ENCODE results near the gene CTNND2. TPM values are rescaled to one million over a fixed set of nuclear protein-coding genes. Genes with fewer than 3 reads are reported as not detected.

Gene CTNND2
- total and polyA plus RNA-seq, 2 donors = 0.24 to 1.4 TPM

DNA sequence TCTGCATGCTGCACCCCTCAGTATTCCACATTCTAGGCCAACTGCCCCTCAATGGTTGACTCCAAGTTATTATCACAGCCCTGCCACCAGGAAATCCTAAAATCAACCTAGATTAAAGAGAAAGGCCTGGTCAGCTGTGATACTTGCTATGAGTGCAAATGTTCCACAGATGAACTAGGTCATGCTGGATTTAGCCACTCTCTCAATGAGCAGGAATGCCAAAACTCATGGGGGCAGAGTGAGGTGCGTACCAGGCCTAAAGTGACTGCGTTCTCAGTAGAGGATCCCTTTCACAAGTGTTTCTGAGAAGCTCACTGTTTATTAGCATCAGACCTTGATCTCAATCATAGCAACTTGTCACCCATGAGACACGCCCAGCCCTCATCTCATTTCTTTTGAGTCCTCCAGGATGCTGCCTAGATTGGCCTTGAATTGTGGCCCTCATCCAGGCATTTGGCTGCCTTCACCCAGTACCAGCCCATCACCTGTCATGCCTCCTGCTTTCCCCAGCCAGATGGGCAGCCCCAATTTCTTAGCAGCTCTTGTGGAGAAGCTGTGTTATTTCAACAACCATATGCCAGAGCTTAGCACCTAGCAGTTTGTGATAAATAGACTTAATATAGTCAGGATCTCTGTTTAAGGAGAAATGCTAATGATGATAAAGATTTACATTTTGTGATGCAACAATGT lies 383.9 kb downstream of the CTNND2 start:
- 98% methylated on average over 3 of the region's 3 CpGs for WGBS
- DNase-seq (ENCODE audit: extremely low spot score) = no peak
- H3K4me1 ChIP-seq (ENCODE audit: insufficient read depth) = no peaks in the 10 kb centered on the region
- H3K36me3 ChIP-seq (ENCODE audit: insufficient read depth) = no peaks in the 10 kb centered on the region
- H3K27ac ChIP-seq (ENCODE audit: low read depth) = no peak overlapping the region
- H3K4me3 ChIP-seq (ENCODE audit: low read depth, low read length) = no peak overlapping the region

DNA sequence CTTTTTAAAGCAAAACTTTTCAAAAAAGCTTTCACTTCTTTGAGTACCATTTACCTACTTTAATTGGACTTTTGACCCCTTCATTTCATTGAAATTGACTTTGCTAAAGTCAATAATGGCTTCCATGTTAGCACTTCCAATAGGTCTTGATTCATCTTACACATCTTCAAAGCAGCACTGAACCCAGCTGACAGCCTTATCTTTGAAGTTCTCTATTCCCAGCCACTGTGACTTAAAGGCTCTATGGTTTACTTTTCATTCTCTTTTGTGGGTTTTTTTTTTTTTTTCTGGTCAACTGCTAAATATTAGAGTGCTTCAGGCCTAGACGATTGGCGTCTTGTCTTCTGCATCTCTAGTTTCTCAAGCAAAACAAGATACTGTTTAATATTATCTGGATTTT lies 385.0 kb downstream of the CTNND2 start:
- no peak for DNase-seq (ENCODE audit: extremely low spot score)
- Histone ChIP-seq H3K36me3 (ENCODE audit: insufficient read depth) (no peaks in the 10 kb centered on the region), H3K4me3 (ENCODE audit: low read depth, low read length) (no peak overlapping the region), H3K27ac (ENCODE audit: low read depth) (no peak overlapping the region), H3K4me1 (ENCODE audit: insufficient read depth) (no peaks in the 10 kb centered on the region)
- WGBS = 79% methylated on average over 2 of the region's 2 CpGs

DNA sequence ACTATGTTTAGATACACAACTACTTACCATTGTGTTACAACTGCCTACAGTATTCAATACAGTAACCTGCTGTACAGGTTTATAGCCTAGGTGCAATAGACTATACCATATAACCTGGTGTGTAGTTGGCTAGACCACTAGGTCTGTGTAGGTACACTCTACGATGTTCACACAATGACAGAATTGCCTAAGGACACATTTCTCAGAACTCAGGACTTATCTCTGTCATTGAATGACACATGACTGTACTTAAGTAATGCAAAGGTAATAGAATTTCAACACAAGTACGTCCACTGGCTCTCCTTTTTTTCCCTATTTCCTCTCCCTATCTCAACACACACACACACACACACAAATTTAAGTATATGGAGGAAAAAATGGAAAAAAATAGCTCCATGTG lies 385.6 kb downstream of the CTNND2 start:
- Histone ChIP-seq H3K36me3 (ENCODE audit: insufficient read depth) (no peaks in the 10 kb centered on the region), H3K4me1 (ENCODE audit: insufficient read depth) (no peaks in the 10 kb centered on the region), H3K4me3 (ENCODE audit: low read depth, low read length) (no peak overlapping the region), H3K27ac (ENCODE audit: low read depth) (no peak overlapping the region)
- no peak for DNase-seq (ENCODE audit: extremely low spot score)
- 78% methylated on average over 2 of the region's 2 CpGs for WGBS

DNA sequence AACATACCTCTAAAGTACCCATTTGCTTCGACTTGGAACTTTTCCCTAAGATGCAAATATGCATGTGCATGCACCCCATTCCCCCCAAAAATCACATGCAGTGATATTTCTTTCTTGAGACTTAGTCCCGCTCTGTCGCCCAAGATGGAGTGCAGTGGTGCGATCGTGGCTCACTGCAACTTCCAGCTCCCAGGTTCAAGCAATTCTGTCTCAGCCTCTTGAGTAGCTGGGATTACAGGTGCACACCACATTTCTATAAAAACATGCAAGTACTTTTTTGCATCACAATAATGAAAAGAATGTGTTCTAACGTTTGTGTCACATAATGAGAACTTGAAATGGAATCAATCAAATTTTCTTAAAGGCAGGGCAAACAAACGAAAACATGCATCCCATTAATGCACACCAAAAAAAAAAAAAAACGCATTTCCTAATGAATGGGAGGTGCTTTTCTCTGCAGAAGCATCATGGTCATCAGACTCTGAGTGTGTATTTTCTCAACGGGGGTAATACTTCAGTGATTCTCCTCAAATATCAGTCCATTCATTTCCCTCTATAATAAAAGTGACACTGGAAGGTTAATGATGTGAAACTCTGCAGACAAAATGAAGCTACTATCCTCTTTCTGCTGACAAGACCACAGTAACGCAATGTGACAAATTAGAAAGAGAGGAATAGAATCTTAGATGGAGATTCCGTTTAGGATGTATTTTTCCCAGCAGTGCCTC lies 389.4 kb downstream of the CTNND2 start:
- Histone ChIP-seq H3K4me3 (ENCODE audit: low read depth, low read length) (no peak overlapping the region), H3K4me1 (ENCODE audit: insufficient read depth) (no peaks in the 10 kb centered on the region), H3K36me3 (ENCODE audit: insufficient read depth) (no peaks in the 10 kb centered on the region), H3K27ac (ENCODE audit: low read depth) (no peak overlapping the region)
- no peak for DNase-seq (ENCODE audit: extremely low spot score)
- whole genome bisulfite sequencing = 72% methylated on average over 11 of the region's 11 CpGs

DNA sequence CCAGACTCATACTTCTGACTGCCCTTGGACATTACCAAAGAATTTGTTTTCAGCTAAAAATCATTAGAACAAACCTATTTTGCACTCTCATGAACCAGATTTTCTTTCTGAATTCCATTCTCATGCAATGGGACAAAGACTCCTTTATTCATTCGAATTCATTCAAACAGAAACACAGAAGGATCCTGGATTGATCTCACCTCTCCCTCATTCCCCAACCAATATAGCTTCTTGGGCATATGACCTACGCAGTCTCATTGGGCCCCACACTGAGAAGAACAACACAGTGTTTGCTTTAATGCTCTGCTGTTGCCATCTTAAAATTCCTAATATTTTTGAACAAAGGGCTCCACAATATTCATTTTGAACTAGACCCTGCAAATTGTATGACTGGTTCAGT lies 392.4 kb downstream of the CTNND2 start:
- no peak overlapping the region for H3K4me3 ChIP-seq (ENCODE audit: low read depth, low read length)
- no peaks in the 10 kb centered on the region for H3K4me1 ChIP-seq (ENCODE audit: insufficient read depth)
- 79% methylated on average over 2 of the region's 2 CpGs for whole genome bisulfite sequencing
- H3K36me3 ChIP-seq (ENCODE audit: insufficient read depth) = no peaks in the 10 kb centered on the region
- H3K27ac ChIP-seq (ENCODE audit: low read depth) = no peak overlapping the region
- DNase-seq (ENCODE audit: extremely low spot score) = no peak

DNA sequence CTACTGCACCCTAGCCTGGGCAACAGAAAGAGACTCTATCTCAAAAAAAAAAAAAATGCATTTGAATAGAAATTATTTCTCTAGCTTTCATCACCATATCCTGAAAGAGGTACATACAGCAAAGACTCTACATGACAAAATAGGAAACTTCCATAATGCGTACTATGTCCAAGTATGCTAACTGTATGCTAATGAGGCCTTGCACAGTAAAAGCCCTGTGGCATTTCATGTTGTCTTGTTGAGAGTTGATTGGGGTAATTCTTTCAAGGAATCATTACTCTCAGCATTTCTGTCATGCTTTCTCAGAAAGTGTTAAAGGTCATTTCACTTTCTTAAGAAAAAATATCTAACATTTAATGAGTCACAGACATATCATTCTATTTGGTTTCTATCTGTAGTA lies 393.4 kb downstream of the CTNND2 start:
- H3K36me3 ChIP-seq (ENCODE audit: insufficient read depth) = no peaks in the 10 kb centered on the region
- 96% methylated on average over 1 of the region's 1 CpG for WGBS
- no peak for DNase-seq (ENCODE audit: extremely low spot score)
- no peak overlapping the region for H3K27ac ChIP-seq (ENCODE audit: low read depth)
- no peak overlapping the region for H3K4me3 ChIP-seq (ENCODE audit: low read depth, low read length)
- H3K4me1 ChIP-seq (ENCODE audit: insufficient read depth) = no peaks in the 10 kb centered on the region

DNA sequence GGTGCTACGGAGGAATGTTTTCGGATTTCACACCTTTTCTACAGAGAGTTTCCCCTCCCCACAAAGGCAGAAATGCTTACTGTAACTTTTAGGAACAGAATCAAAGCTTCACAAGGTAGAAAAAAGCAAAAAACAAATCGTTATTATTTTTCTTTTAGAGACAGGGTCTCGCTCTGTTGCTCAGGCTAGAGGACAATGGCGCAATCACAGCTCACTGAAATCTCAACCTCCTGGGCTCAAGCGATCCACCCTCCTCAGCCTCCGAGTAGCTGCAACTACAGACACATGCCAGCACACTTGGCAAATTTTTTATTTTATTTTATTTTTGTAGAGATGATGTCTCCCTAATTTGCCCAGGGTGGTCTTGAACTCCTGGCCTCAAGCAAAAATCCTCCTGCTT lies 394.5 kb downstream of the CTNND2 start:
- no peak overlapping the region for H3K4me3 ChIP-seq (ENCODE audit: low read depth, low read length)
- H3K27ac ChIP-seq (ENCODE audit: low read depth) = no peak overlapping the region
- 78% methylated on average over 7 of the region's 7 CpGs for WGBS
- H3K36me3 ChIP-seq (ENCODE audit: insufficient read depth) = no peaks in the 10 kb centered on the region
- DNase-seq (ENCODE audit: extremely low spot score) = no peak
- H3K4me1 ChIP-seq (ENCODE audit: insufficient read depth) = no peaks in the 10 kb centered on the region

DNA sequence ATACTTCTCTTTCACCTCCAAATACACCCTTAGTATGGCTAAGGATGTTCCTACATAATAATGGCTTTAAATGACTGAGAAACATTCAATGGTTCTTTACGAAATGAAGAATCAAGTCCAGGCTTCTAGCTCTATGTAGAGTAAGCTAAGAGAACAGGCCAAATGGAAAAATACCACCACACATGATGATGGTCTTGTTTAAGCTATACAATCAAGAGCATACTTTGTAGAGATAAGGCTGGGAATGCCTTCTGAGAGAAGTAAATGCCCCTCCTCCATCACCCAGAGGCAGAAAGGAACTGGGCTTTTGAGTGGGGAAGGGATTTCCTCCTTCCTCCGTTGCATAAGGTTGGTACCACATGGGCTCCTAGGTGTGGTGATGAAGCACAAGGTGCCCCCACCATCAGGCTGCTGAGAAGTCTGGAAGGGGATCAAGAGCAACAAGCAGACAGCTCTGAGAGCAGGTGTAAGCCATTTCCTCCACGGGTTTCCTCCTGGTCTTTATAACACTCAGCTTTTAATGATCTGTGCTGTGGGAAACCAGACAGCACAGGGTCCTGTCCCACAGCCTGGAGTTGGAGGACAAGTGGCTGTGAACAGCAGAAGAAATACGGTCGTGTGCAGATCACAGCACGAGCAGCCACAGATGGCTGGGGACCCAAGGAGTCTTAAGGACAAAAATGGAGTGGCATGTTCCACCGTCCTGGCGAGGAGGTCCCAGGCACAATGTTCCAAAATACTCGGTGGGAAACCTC lies 396.9 kb downstream of the CTNND2 start:
- Histone ChIP-seq H3K4me3 (ENCODE audit: low read depth, low read length) (no peak overlapping the region), H3K4me1 (ENCODE audit: insufficient read depth) (no peaks in the 10 kb centered on the region), H3K27ac (ENCODE audit: low read depth) (no peak overlapping the region), H3K36me3 (ENCODE audit: insufficient read depth) (no peaks in the 10 kb centered on the region)
- no peak for DNase-seq (ENCODE audit: extremely low spot score)
- 47% methylated on average over 9 of the region's 9 CpGs for WGBS

DNA sequence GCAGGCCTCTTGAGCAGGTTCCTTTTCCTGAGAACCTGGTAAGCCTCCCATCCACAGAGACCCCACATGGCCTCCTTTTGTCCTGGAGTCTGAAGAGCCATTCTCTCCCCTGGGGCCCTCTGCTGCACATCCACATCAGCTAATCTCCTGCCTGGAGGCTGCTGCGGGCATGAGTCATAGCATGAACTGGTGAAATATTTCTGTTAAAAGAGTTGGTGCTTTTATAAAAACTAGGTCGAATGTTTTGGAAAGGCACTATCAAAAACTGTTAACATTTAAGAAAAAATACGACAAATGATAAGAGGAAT lies 399.4 kb downstream of the CTNND2 start:
- Histone ChIP-seq H3K4me3 (ENCODE audit: low read depth, low read length) (no peak overlapping the region), H3K4me1 (ENCODE audit: insufficient read depth) (no peaks in the 10 kb centered on the region), H3K27ac (ENCODE audit: low read depth) (no peak overlapping the region), H3K36me3 (ENCODE audit: insufficient read depth) (no peaks in the 10 kb centered on the region)
- DNase-seq (ENCODE audit: extremely low spot score) = no peak
- WGBS = 34% methylated on average over 3 of the region's 3 CpGs

DNA sequence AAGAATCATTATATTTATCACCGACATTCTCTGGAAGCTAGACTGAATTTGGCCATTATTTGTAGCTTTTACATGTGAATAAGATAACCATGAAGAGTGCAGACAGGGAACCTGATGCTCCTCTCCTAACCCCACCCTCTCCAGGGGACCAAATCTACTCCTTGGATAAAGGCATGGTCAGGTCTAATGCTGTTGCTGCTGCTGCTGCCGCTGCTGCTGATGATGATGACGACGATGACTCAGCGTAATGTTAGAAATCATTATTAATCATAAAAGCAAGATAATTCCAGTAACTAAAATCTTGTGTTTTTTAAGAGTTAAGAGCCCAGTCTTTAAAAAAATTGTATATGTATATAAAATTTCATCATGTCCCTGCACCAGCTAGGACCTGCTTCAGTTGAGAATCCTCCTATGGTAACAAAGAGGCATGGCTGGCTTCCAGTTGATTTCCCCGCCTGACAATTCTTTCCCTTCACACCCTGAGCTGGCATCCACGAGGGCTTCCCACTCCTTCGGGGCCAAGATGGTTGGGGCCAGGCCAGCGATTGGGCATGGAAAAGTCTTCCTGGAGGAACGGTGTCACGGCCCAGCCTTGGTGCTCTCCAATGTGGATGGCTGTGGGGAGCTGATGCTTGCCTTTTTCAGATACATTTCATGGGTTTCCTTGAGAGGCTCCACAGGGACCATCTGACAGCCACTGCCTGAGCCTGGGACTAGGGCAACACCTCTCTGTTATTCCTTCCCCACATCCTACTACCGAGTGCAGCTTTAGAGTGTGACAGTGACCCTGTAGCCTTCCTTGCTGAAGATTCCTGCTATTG lies 400.0 kb downstream of the CTNND2 start:
- H3K4me1 ChIP-seq (ENCODE audit: insufficient read depth) = no peaks in the 10 kb centered on the region
- H3K27ac ChIP-seq (ENCODE audit: low read depth) = no peak overlapping the region
- no peaks in the 10 kb centered on the region for H3K36me3 ChIP-seq (ENCODE audit: insufficient read depth)
- no peak for DNase-seq (ENCODE audit: extremely low spot score)
- H3K4me3 ChIP-seq (ENCODE audit: low read depth, low read length) = no peak overlapping the region
- WGBS = 90% methylated on average over 12 of the region's 12 CpGs

DNA sequence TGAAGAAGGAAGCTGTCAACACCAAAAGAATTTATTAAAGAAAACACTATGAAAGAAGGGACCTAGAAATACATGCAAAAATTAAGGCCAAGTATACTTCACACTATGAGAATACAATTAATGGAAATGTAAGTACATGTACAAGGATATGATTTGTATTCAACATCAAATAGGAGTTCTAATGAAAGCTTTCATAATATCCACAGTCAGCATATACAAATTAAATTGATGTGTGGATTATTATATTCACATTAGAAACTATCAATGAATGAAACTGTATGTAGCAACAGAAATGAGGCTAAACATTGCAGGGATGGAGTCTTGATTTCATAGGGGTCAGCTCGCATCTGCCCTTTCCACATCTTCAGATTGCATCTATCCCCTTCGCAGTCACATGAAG lies 401.5 kb downstream of the CTNND2 start:
- WGBS = 90% methylated on average over 2 of the region's 2 CpGs
- Histone ChIP-seq H3K27ac (ENCODE audit: low read depth) (no peak overlapping the region), H3K4me3 (ENCODE audit: low read depth, low read length) (no peak overlapping the region), H3K4me1 (ENCODE audit: insufficient read depth) (no peaks in the 10 kb centered on the region), H3K36me3 (ENCODE audit: insufficient read depth) (no peaks in the 10 kb centered on the region)
- DNase-seq (ENCODE audit: extremely low spot score) = no peak

DNA sequence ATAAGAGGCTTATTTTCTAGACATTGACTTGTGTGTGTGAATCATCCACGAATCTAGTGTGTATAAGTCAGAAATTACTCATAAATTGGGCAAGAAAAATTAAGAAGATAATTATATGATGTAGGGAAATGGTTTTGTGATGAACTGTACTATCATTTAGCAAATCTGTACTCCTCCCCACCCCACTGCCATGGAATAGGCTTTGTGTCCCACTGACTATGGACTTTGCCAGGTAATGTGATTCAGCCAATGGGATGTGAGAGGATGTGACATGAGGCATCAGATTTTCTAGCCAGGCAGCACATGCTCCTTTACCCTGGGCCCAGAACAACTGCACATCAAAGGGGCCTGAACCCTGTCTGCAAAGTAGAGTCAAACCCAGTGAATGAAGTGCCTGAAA lies 406.6 kb downstream of the CTNND2 start:
- DNase-seq (ENCODE audit: extremely low spot score) = no peak
- WGBS = 79% methylated on average over 1 of the region's 1 CpG
- no peaks in the 10 kb centered on the region for H3K36me3 ChIP-seq (ENCODE audit: insufficient read depth)
- no peak overlapping the region for H3K4me3 ChIP-seq (ENCODE audit: low read depth, low read length)
- H3K4me1 ChIP-seq (ENCODE audit: insufficient read depth) = no peaks in the 10 kb centered on the region
- no peak overlapping the region for H3K27ac ChIP-seq (ENCODE audit: low read depth)

DNA sequence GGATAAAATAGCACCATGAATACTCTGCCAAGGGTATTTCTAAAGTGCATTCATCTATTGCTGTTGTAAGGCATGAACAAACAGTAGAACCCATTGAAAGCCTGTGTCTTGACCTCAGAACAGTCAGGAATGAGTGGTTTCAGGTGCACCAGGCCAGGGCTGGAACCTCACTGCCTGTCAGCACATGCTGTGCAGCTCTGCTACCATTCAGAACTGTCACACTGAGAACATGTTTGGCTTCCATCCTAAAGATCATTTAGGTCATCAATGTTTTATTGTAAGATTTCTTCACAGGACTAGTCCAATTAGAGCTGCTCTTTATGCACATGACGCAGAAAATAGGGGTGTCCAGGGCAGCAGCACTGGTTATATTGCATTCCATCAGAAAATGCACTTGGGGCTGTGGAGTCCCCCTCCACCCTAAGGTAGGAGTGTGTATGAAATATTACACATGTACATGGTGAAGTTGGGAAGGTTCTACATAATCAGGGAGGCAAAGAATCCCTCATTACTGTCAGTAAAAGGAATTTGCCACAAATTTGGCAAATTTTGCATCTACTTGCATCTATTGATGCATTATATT lies 408.0 kb downstream of the CTNND2 start:
- no peaks in the 10 kb centered on the region for H3K36me3 ChIP-seq (ENCODE audit: insufficient read depth)
- H3K4me3 ChIP-seq (ENCODE audit: low read depth, low read length) = no peak overlapping the region
- DNase-seq (ENCODE audit: extremely low spot score) = no peak
- H3K27ac ChIP-seq (ENCODE audit: low read depth) = no peak overlapping the region
- 86% methylated on average over 1 of the region's 1 CpG for WGBS
- H3K4me1 ChIP-seq (ENCODE audit: insufficient read depth) = no peaks in the 10 kb centered on the region
